HG02852 (cell line): Measurements from ENCODE around the gene ADAM10.

Source experiments
- ATAC-seq: cut with Tn5 transposase; IDR thresholded peaks from one replicate; pipeline ENCODE4 v1.9.1; 2021; ENCODE audit warnings: mild to moderate bottlenecking, moderate library complexity; ENCODE audit not compliant: unreplicated experiment

The ADAM10 gene

DNA sequence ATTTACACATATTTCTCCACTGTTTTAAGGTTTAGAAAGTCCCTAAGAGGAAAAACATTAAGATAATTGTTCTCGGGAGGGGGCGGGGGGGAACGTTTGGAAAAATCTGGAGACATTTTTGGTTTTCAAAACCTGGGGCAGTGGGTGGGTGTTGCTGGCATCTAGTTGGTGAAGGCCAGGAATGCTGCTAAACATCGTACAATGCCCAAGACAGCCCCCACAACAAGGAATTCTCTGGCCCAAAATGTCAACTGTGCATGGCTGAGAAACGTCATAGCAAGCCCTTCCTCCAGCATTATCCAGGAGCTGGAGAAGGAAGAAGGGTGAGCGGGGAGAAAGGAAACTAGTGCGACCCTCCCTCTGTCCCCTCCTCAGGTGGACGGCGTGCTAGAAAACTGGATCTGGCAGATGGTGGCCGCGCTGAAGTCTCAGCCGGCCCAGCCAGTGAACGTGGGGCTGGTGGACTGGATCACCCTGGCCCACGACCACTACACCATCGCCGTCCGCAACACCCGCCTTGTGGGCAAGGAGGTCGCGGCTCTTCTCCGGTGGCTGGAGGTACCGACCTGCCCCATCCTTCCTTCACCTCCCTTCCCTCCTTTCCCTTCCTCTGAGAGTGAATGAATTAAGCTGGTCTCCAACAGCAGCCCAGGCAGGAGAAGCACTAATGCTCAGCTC is 208.0 kb downstream of the ADAM10 start:
- ATAC-seq, result no peak

GRCh38 chr15:58539548-58539947 is 210.0 kb downstream of the ADAM10 start:
- no peak for ATAC-seq

GRCh38 chr15:58538901-58539300 is 210.6 kb downstream of the ADAM10 start:
- no peak for ATAC-seq
